Loucy (cell line): ENCODE measurements around the gene PCOLCE2.

Source experiments
- H2AFZ ChIP-seq: fragments of 200-600 bp; sonication (generic); 2 replicates; pipeline ENCODE4 v1.6.0; 2016; ENCODE audit warnings: antibody characterized with exemption, mild to moderate bottlenecking, low read length, moderate library complexity
- H3F3A ChIP-seq: fragments of 200-600 bp; 2 replicates; pipeline ENCODE4 v1.6.0; 2016; ENCODE audit warnings: antibody characterized with exemption, low read depth, mild to moderate bottlenecking
- H3K27me3 ChIP-seq: fragments of 200-600 bp; sonication (generic); 2 replicates; pipeline ENCODE4 v1.6.1; 2014; ENCODE audit warnings: low read length, mild to moderate bottlenecking; ENCODE audit not compliant: insufficient read depth, poor library complexity, severe bottlenecking
- H3K36me3 ChIP-seq: fragments of 200-600 bp; sonication (generic); 2 replicates; pipeline ENCODE4 v1.6.1; 2016; ENCODE audit warnings: low read length; ENCODE audit not compliant: insufficient read depth
- H3K4me1 ChIP-seq: fragments of 200-600 bp; sonication (generic); 2 replicates; pipeline ENCODE4 v1.5.1; 2014; ENCODE audit warnings: low read length, mild to moderate bottlenecking; ENCODE audit not compliant: insufficient read depth, poor library complexity, severe bottlenecking
- H3K4me2 ChIP-seq: fragments of 200-600 bp; sonication (generic); 2 replicates; pipeline ENCODE4 v1.6.0; 2014; ENCODE audit warnings: antibody characterized with exemption, low read length, low read depth, mild to moderate bottlenecking; ENCODE audit not compliant: poor library complexity, severe bottlenecking
- H3K4me3 ChIP-seq: fragments of 200-600 bp; sonication (generic); 2 replicates; pipeline ENCODE4 v1.5.1; 2014; ENCODE audit warnings: low read length, mild to moderate bottlenecking, mixed read lengths; ENCODE audit not compliant: poor library complexity, severe bottlenecking
- H3K79me2 ChIP-seq: fragments of 200-600 bp; sonication (generic); 2 replicates; pipeline ENCODE4 v1.6.1; 2014; ENCODE audit warnings: low read length; ENCODE audit not compliant: insufficient read depth
- H3K9ac ChIP-seq: fragments of 200-600 bp; sonication (generic); 2 replicates; pipeline ENCODE4 v1.6.0; 2014; ENCODE audit warnings: mild to moderate bottlenecking, low read depth, low read length, moderate library complexity; ENCODE audit not compliant: poor library complexity, severe bottlenecking
- H3K9me2 ChIP-seq: fragments of 200-600 bp; sonication (generic); replicated peaks from 2 replicates; pipeline ENCODE4 v1.6.1; 2016; ENCODE audit warnings: low read depth, low read length, mixed read lengths
- H3K9me3 ChIP-seq: fragments of 200-600 bp; sonication (generic); 2 replicates; pipeline ENCODE4 v1.6.1; 2014; ENCODE audit warnings: mild to moderate bottlenecking, antibody characterized with exemption, low read length, low read depth; ENCODE audit not compliant: insufficient read depth
- H4K20me1 ChIP-seq: fragments of 200-600 bp; sonication (generic); 2 replicates; pipeline ENCODE4 v1.6.0; 2014; ENCODE audit warnings: antibody characterized with exemption, low read length, mild to moderate bottlenecking; ENCODE audit not compliant: insufficient read depth, poor library complexity, severe bottlenecking
- CTCF ChIP-seq: fragments of 200-600 bp; sonication (generic); conservative IDR thresholded peaks from 2 replicates; pipeline ENCODE4 v1.5.1; 2014; ENCODE audit warnings: mild to moderate bottlenecking, antibody characterized with exemption, low read length
- EZH2phosphoT487 ChIP-seq: fragments of 200-600 bp; IDR thresholded peaks from 2 replicates; pipeline ENCODE4 v1.6.1; 2018; ENCODE audit warnings: antibody characterized with exemption, mild to moderate bottlenecking, moderate library complexity, borderline replicate concordance

PCOLCE2 gene

GRCh38 chr3:142912402-142913172 lies 23.7 kb upstream of the PCOLCE2 start:
- Histone ChIP-seq H3K79me2 (no peaks in the 10 kb centered on the region), H3K9me2 (no peaks in the 10 kb centered on the region), H3F3A (no peaks in the 10 kb centered on the region), H2AFZ (no peak overlapping the region; the same call in 1 of the 2 replicates), H4K20me1 (no peaks in the 10 kb centered on the region), H3K9ac (no peak overlapping the region), H3K4me2 (no peak overlapping the region), H3K36me3 (no peaks in the 10 kb centered on the region), H3K4me3 (no peak overlapping the region), H3K4me1 (no peaks in the 10 kb centered on the region), H3K9me3 (no peaks in the 10 kb centered on the region), H3K27me3 (no peaks in the 10 kb centered on the region)
- no peak for TF ChIP-seq EZH2phosphoT487

GRCh38 chr3:142910280-142910679 lies 21.4 kb upstream of the PCOLCE2 start:
- Histone ChIP-seq H3K9me2 (no peaks in the 10 kb centered on the region), H3K4me1 (no peaks in the 10 kb centered on the region), H3K79me2 (no peaks in the 10 kb centered on the region), H3K9ac (no peak overlapping the region), H3K36me3 (no peaks in the 10 kb centered on the region), H3K27me3 (no peaks in the 10 kb centered on the region), H2AFZ (no peak overlapping the region), H3F3A (no peaks in the 10 kb centered on the region), H3K9me3 (no peaks in the 10 kb centered on the region), H3K4me2 (no peak overlapping the region), H3K4me3 (no peak overlapping the region), H4K20me1 (no peaks in the 10 kb centered on the region)
- TF ChIP-seq CTCF (no peak), EZH2phosphoT487 (no peak)

GRCh38 chr3:142909282-142909681 lies 20.4 kb upstream of the PCOLCE2 start:
- Histone ChIP-seq H3F3A (no peaks in the 10 kb centered on the region), H3K36me3 (no peaks in the 10 kb centered on the region), H3K79me2 (no peaks in the 10 kb centered on the region), H4K20me1 (no peaks in the 10 kb centered on the region), H3K9me2 (no peaks in the 10 kb centered on the region), H2AFZ (no peak overlapping the region), H3K9me3 (no peaks in the 10 kb centered on the region), H3K4me1 (no peaks in the 10 kb centered on the region), H3K4me2 (no peak overlapping the region), H3K4me3 (no peak overlapping the region), H3K27me3 (no peaks in the 10 kb centered on the region), H3K9ac (no peak overlapping the region)
- no peak for TF ChIP-seq CTCF

- H3K36me3 ChIP-seq, result no peaks in the 10 kb centered on the region
- H3K9me2 ChIP-seq, result no peaks in the 10 kb centered on the region
- no peak overlapping the region for H3K4me2 ChIP-seq
- H3K79me2 ChIP-seq, result no peaks in the 10 kb centered on the region
- no peaks in the 10 kb centered on the region for H3K4me1 ChIP-seq
- no peak overlapping the region for H2AFZ ChIP-seq
- no peaks in the 10 kb centered on the region for H3K27me3 ChIP-seq
- H3K9me3 ChIP-seq, result no peaks in the 10 kb centered on the region
- no peak overlapping the region for H3K9ac ChIP-seq
- no peaks in the 10 kb centered on the region for H3F3A ChIP-seq
- TF ChIP-seq EZH2phosphoT487 (no peak), CTCF (no peak)
- no peak overlapping the region for H3K4me3 ChIP-seq
- no peaks in the 10 kb centered on the region for H4K20me1 ChIP-seq
Observed at GRCh38 chr3:142907996-142908395, 19.1 kb upstream of the PCOLCE2 start.
